ENCODE results near the gene MEPCE.
A peak's percentile ranks its signal among the peaks of the same experiment; 100 is the strongest.
"Not testable (repeated sequence)": the region's sequence is repeated elsewhere in the genome, so short reads cannot be mapped to it uniquely, and the experiment has no call there.

MEPCE gene

GRCh38 chr7:100441641-100442535 lies 12.3 kb downstream of the MEPCE start:
- no peaks in the 10 kb centered on the region for H4K20me1 ChIP-seq
- no peak for TF ChIP-seq Cebpa-rat (IDR thresholded peaks at IDR 0.05)
- no peaks in the 10 kb centered on the region for H3K27me3 ChIP-seq
- H3K9ac ChIP-seq: no peak overlapping the region
- H3K4me3 ChIP-seq: no peak overlapping the region
- H3K4me1 ChIP-seq: peaks cover 58% of the 10 kb centered on the region
- H3K4me2 ChIP-seq: peak overlapping the region; percentile 9; the same call in 1 of the 2 replicates
- no peak overlapping the region for H3K27ac ChIP-seq
- no peaks in the 10 kb centered on the region for H3K36me3 ChIP-seq
- no peaks in the 10 kb centered on the region for H3K9me3 ChIP-seq

DNA sequence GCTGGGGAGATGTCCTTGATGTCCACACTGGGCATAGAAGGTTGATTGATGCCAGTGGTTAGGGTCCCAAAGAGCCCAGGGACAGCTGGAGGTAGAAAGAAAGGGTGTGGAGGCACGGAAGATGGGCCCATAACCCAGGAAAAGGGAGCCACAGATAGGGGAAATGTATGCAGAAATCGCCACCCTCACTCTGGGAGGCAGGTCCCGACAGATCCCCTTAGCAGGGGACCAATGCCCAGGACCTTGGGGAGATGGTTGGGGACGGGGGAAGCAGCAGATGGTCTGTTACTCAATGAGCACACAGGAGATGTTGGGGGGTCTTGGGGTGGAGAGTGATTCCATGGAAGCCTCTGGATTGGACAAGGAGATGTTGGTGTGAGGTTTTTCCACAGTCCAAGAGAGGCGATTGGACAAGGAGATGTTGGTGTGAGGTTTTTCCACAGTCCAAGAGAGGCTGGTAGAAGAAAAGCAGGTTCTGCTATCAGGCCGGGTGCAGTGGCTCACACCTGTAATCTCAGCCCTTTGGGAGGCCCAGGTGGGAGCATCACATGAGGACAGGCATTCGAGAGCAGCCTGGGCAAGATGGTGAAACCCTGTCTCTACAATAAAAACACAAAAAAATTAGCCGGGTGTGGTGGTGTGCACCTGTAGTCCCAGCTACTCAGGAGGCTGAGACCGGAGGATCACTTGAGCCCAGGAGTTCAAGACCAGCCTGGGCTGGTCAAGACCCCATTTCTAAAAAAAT lies 13.6 kb downstream of the MEPCE start:
- Histone ChIP-seq H3K9ac (peak overlapping the region; percentile 79; the same call in 1 of the 2 replicates), H3K4me3 (no peak overlapping the region), H4K20me1 (no peaks in the 10 kb centered on the region), H3K9me3 (no peaks in the 10 kb centered on the region), H3K4me1 (peaks cover 51% of the 10 kb centered on the region), H3K36me3 (no peaks in the 10 kb centered on the region), H3K27ac (peak overlapping the region; percentile 95), H3K27me3 (no peaks in the 10 kb centered on the region), H3K4me2 (peak overlapping the region; percentile 89)
- no peak for TF ChIP-seq Cebpa-rat (IDR thresholded peaks at IDR 0.05)

GRCh38 chr7:100444311-100445278 lies 15.0 kb downstream of the MEPCE start:
- Histone ChIP-seq H3K36me3 (no peaks in the 10 kb centered on the region), H3K27me3 (no peaks in the 10 kb centered on the region), H3K9ac (peak overlapping the region; percentile 79), H4K20me1 (no peaks in the 10 kb centered on the region), H3K27ac (peak overlapping the region; percentile 95), H3K9me3 (no peaks in the 10 kb centered on the region), H3K4me1 (peaks cover 61% of the 10 kb centered on the region), H3K4me3 (peak overlapping the region; percentile 48), H3K4me2 (peak overlapping the region; percentile 89)
- no peak for TF ChIP-seq Cebpa-rat (IDR thresholded peaks at IDR 0.05)

GRCh38 chr7:100446040-100446439 lies 16.4 kb downstream of the MEPCE start:
- Histone ChIP-seq H3K4me1 (peaks cover 75% of the 10 kb centered on the region), H3K27me3 (no peaks in the 10 kb centered on the region), H3K9ac (peak overlapping the region; percentile 19; the same call in 1 of the 2 replicates), H4K20me1 (no peaks in the 10 kb centered on the region), H3K9me3 (no peaks in the 10 kb centered on the region), H3K36me3 (no peaks in the 10 kb centered on the region), H3K27ac (peak overlapping the region; percentile 95), H3K4me3 (no peak overlapping the region), H3K4me2 (peak overlapping the region; percentile 89)
- TF ChIP-seq Cebpa-rat (IDR thresholded peaks at IDR 0.05): no peak

GRCh38 chr7:100447363-100447762 lies 17.7 kb downstream of the MEPCE start:
- not testable (repeated sequence) for H3K4me2 ChIP-seq

GRCh38 chr7:100449190-100449795 lies 19.7 kb downstream of the MEPCE start:
- H3K36me3 ChIP-seq: no peaks in the 10 kb centered on the region
- peak; percentile 91 for TF ChIP-seq Cebpa-rat (IDR thresholded peaks at IDR 0.05)
- no peak overlapping the region for H3K4me3 ChIP-seq
- H3K27ac ChIP-seq: peak overlapping the region; percentile 52
- peaks cover 84% of the 10 kb centered on the region for H3K4me1 ChIP-seq
- no peaks in the 10 kb centered on the region for H4K20me1 ChIP-seq
- H3K9ac ChIP-seq: 0 out of 2 replicates have a peak overlapping the region, but pooled peaks have one; percentile 28
- no peaks in the 10 kb centered on the region for H3K27me3 ChIP-seq
- peak overlapping the region; percentile 81 for H3K4me2 ChIP-seq
- no peaks in the 10 kb centered on the region for H3K9me3 ChIP-seq

More at GRCh38 chr7:100447363-100447762, 17.7 kb downstream of the MEPCE start:
- peaks cover 81% of the 10 kb centered on the region for H3K4me1 ChIP-seq
- H3K27me3 ChIP-seq, H3K36me3 ChIP-seq, H4K20me1 ChIP-seq, H3K4me3 ChIP-seq, H3K9ac ChIP-seq, H3K9me3 ChIP-seq, H3K27ac ChIP-seq: not testable (repeated sequence)

GRCh38 chr7:100452513-100452912 lies 22.9 kb downstream of the MEPCE start:
- H3K27ac ChIP-seq: peak overlapping the region; percentile 88; the same call in 1 of the 2 replicates
- H3K27me3 ChIP-seq: no peaks in the 10 kb centered on the region
- peak overlapping the region; percentile 85; the same call in 1 of the 2 replicates for H3K4me2 ChIP-seq
- H4K20me1 ChIP-seq: no peaks in the 10 kb centered on the region
- TF ChIP-seq Cebpa-rat (IDR thresholded peaks at IDR 0.05): no peak
- H3K9ac ChIP-seq: no peak overlapping the region
- no peak overlapping the region for H3K4me3 ChIP-seq
- peaks cover 79% of the 10 kb centered on the region for H3K4me1 ChIP-seq
- peaks cover 16% of the 10 kb centered on the region for H3K36me3 ChIP-seq
- no peaks in the 10 kb centered on the region for H3K9me3 ChIP-seq

- Histone ChIP-seq H3K4me3 (peak overlapping the region; percentile 55), H3K36me3 (peaks cover 27% of the 10 kb centered on the region), H3K4me1 (peaks cover 76% of the 10 kb centered on the region), H3K9ac (peak overlapping the region; percentile 70), H3K4me2 (peak overlapping the region; percentile 85), H3K27ac (peak overlapping the region; percentile 88)
- H4K20me1 ChIP-seq, H3K9me3 ChIP-seq, H3K27me3 ChIP-seq: not testable (repeated sequence)
- 0 out of 2 replicates have a peak, but pooled peaks have one; percentile 39 for TF ChIP-seq Cebpa-rat (IDR thresholded peaks at IDR 0.05)
Measured at GRCh38 chr7:100453854-100454253, 24.2 kb downstream of the MEPCE start.

All from BLaER1 (cell line).